GM18502 (cell line): Measurements from ENCODE around the gene MFSD6.
"Not testable (repeated sequence)": the region's sequence is repeated elsewhere in the genome, so short reads cannot be mapped to it uniquely, and the experiment has no call there.

Source experiments
- ATAC-seq: cut with Tn5 transposase; IDR thresholded peaks from one replicate; pipeline ENCODE4 v1.9.1; 2021; ENCODE audit warnings: mild to moderate bottlenecking; ENCODE audit not compliant: unreplicated experiment, poor library complexity

MFSD6 gene

GRCh38 chr2:190458352-190459107, 50.4 kb downstream of the MFSD6 start:
- no peak for ATAC-seq

GRCh38 chr2:190459881-190460280, 51.7 kb downstream of the MFSD6 start:
- ATAC-seq: no peak

GRCh38 chr2:190460487-190460886, 52.3 kb downstream of the MFSD6 start:
- ATAC-seq: no peak

- no peak for ATAC-seq
Observed at GRCh38 chr2:190462181-190462580, 54.0 kb downstream of the MFSD6 start.

DNA sequence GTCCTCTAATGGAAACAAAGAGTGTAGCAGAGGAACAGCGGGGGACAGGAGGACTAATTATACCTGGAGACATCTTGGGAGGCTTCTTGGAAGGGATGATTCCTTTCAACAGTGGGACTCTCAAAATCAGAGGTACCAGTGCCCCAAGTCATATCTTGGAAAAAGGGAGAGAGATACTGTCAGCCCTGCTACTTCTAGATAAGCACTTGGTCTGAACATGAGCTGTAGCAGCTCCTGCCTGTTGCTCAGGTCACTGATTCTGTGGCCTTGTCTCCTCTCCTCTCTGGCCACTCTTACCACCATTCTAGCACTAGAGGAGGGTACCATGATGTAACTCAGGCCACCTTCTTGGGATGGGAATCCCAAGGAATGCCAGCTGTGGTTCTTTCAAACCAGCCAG, 54.5 kb downstream of the MFSD6 start:
- ATAC-seq: no peak

GRCh38 chr2:190465060-190465459, 56.9 kb downstream of the MFSD6 start:
- ATAC-seq: peak; percentile 48

DNA sequence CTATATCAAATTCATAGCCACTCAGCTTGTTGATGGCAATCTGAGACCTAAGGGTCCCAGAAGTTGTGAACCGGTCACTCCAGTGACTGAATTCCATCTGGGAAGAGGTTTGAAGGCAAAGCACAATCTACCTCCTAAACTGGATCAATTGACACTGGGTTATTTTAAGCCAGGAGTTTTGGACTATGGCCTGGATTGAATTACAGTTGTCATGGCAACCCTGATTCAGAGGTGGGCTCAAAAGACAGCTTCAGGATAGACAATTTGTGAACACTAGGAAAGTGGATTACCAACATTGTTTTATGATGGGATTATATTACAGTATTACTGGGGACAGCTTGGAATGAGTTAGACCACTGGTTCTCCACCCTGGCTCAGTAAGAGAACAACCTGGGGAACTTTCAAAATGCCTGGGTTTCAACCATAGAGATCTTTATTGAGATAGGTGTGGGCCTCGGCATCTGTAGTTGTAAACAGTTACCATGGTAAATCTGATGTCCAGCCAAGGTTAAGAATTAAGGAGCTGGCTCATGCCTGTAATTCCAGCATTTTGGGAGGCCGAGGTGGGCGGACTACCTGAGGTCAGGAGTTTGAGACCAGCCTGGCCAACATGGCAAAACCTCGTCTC, 58.8 kb downstream of the MFSD6 start:
- no peak for ATAC-seq

- peak; percentile 40 for ATAC-seq
Observed at GRCh38 chr2:190467575-190468083, 59.5 kb downstream of the MFSD6 start.

DNA sequence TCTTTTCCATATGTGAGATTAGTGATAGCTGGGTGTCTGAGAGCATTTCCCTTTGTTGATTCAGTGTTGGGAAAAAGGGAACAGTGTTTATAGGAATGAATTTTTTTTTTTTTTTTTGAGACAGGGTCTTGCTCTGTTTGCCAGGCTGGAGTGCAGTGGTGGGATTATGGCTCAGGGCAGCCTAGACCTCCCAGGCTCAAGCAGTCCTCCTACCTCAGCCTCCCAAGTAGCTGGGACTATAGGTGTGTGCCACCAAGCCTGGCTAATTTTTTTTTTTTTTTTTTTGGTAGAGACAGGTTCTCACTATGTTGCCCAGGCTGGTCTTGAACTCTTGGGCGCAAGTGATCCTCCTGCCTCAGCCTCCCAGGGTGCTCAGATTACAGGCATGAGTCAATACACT, 60.2 kb downstream of the MFSD6 start:
- ATAC-seq: not testable (repeated sequence)

DNA sequence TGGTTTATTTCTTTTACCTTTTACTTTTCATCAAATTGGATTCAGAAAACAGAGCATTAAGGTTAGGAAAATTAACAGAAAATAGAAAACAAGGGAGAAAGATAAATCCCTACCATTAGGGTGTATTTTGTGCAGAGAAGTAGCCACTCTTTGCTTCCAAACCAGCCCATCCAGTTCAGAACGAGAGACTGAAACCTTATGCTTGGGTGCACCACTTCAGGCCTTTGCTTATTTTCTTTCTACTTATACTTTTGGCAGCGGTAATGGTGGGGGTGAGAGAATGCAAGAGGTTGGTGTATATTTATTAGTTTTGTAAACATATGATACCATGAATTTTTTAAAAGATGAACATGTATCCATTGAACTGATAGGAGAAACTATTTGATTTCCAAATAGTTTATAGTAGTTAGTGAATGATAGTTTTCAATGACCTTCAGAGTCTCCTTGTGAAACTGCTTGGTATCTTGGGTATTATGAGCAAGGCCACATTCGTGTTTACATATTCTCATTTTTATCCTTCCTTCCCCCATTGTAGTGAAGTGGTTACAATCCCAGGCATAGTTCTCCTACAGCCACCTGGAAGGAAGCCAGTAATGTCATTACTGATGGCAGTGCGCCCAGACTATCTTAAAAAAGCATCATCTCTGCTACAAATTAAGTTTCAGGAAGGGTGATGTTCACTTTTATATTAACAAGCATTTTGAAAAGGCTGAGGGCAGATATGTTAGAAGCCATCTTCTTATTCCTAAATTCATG, 60.8 kb downstream of the MFSD6 start:
- peak; percentile 68 for ATAC-seq

- no peak for ATAC-seq
Observed at GRCh38 chr2:190469771-190470170, 61.6 kb downstream of the MFSD6 start.

DNA sequence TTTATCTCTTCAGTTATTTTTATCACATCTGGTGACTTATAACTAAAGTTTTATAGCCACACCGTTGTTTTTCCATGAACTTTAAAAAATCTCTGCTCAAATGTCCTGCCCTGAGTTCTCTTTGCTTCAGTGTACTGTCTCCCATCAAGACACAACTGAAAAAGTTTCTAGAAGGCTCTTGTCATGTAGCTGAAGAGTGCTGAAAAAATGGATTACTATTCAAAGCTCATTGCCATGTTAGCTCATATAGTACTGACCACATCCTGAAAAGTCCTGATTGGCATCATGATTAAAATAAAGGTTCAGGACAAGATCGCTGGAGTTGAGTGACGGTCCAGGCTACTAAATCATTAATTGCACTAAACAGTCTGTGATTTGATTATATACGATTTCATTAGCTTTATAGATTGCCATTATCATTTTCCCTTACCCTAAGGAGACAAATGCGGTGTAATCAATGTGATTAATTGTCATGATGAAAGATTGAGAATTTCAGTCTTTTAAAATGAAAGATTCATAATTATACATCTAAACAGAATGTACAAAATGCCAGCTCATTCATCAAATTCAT, 62.2 kb downstream of the MFSD6 start:
- no peak for ATAC-seq

- ATAC-seq: no peak
Observed at GRCh38 chr2:190477661-190478454, 69.7 kb downstream of the MFSD6 start.

DNA sequence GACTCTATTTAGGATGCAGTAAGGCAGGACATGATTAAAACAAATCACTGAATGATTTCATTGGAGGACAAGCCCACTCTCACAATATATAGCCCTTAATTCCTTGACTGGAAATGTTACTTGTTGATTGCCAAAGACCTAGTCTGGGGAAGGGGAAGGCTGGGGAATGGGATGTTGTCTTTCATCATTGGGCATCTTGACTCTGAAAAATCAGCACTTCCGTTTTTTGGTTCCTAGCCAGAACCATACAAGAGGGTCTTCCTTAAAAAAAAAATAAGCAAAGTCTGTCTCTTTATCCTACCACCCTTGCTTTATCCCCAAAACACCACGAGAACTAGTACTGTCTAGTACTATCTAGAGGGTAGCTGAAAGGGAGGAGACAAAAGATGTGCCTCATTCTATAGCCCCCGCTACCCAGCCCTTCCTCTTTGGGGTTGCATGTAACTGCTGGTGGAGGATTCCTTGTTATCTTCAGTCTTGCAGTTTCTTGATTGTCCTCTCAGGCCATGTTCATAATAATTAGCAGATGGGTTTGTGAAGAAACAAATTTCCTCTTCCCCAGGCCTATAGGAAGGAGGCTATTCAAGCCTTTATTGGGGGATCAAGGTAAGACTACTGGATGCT, 70.5 kb downstream of the MFSD6 start:
- no peak for ATAC-seq

- no peak for ATAC-seq
Observed at GRCh38 chr2:190481339-190481738, 73.2 kb downstream of the MFSD6 start.

DNA sequence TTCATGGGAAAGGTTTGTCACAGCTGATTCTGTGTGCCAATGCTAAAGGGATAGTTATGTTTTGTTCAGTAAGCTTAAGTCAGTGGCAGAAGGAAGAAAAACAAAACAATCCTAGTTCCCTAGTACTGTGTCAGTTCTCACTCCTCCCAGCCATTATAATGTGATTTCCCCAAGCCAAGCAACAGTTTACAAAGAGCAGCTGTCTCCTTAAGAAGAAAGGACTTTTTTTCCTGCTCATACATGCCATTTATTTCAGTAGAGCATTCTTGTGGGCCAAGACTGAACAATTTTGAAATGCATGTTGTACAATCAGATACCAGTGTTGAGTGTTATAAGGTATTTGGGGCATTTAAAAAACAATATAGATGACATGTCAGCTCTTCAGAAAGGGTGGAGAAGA, 74.3 kb downstream of the MFSD6 start:
- no peak for ATAC-seq

DNA sequence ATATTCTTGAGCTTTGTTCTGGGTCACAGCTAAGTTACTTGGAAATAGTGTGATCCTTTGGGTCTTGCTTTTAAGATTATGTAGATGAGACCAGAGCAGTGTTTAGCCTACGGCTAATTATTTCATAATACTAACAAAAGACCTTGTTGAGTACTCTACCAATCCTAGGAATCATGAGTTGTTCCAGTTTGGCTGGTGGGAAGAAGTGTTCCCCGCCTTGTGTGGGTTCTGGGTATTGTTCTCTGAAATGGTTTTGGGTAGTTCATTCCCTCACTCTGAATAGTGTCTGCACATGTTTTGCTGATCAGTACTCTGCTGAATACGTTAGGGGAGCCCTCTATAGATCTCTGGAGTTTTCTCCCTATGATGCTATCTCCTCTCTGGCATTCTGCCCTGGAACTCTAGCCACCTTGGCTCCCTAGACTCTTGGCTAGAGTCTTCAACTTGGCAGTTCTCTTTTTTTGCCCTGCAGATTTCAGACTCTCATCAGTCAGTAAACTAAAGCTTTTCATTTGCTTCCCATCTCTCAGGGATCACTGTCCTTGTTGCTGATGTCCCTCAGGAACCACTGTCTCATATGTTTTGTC, 78.0 kb downstream of the MFSD6 start:
- ATAC-seq: no peak

DNA sequence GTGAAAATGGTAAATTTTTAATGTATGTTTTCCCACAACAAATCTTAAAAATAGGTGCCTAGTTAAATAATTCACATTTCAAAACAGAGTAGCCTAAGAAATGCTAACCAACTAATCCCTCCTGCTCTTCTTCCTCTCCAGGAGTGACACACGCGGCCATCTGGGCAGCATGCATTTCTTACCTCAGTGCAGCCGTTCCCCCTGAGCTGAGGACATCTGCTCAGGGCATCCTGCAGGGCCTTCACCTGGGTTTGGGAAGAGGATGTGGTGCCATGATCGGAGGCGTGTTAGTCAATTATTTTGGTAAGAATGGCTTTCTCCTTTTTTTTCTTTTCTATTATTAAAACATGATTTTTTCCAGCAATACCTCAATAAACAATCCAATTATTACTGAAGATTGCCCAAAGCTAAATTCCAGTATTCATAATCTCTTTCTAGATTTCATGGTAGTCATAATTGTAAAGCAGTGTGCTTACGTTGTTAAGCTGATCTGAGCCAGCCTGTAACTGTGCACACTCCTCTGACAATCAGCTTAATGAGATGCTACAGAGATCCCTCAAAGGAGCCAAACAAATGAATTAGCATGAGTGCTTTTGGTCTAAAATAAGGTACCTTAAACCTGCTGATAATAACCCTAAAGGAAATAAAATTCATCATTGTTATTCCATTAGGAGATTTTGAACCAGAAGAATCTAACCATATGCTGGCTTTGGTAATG, 80.5 kb downstream of the MFSD6 start:
- no peak for ATAC-seq

DNA sequence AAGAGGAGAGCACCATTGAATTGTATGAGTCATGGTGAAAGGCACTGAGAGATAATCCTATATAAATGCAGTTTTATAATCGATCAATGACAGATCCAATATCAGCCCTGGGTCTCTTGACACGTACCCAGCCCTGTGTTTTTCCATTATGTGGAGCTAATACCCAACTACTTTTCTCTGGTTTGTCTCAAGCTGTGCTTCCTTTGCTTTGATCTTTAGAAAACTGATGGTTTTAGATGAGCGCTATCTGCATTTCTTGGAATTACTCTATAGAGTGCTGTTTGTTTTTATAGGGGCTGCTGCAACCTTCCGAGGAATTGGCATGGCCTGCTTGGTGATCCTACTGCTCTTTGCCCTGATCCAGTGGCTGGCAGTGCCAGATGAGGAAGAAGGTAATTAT, 81.3 kb downstream of the MFSD6 start:
- ATAC-seq: no peak
